Measurements from ENCODE around the gene RNF227.

- peak in 1 of 6 experiments; percentile 34 for TF ChIP-seq CTCF (IDR thresholded peaks at IDR 0.05)
- no peak for TF ChIP-seq POLR2A (IDR thresholded peaks at IDR 0.05)
Observed at GRCh38 chr17:7887038-7887481, 29.0 kb downstream of the RNF227 start.
